GM12864 (cell line): Measurements from ENCODE around the gene SIRT3.

Source experiments
- DNase-seq: peaks from one replicate; pipeline ENCODE4 v3.0.0-alpha.2; 2011; ENCODE audit warnings: low read depth
- H3K4me3 ChIP-seq: 2 replicates; pipeline ENCODE4 v1.5.1; 2011; ENCODE audit warnings: mild to moderate bottlenecking, low read depth, low read length, control low read depth
- TF ChIP-seq, protein P1 (sequence below): IDR thresholded peaks from 2 replicates; pipeline ENCODE4 v1.5.1; 2011; ENCODE audit warnings: low read depth, mild to moderate bottlenecking, moderate library complexity, low read length, control low read depth, inconsistent platforms; ENCODE audit errors: missing control alignments

The SIRT3 gene

GRCh38 chr11:209275-210121 lies 26.6 kb downstream of the SIRT3 start:
- peak overlapping the region; percentile 87 for H3K4me3 ChIP-seq
- TF ChIP-seq, protein P1, sequence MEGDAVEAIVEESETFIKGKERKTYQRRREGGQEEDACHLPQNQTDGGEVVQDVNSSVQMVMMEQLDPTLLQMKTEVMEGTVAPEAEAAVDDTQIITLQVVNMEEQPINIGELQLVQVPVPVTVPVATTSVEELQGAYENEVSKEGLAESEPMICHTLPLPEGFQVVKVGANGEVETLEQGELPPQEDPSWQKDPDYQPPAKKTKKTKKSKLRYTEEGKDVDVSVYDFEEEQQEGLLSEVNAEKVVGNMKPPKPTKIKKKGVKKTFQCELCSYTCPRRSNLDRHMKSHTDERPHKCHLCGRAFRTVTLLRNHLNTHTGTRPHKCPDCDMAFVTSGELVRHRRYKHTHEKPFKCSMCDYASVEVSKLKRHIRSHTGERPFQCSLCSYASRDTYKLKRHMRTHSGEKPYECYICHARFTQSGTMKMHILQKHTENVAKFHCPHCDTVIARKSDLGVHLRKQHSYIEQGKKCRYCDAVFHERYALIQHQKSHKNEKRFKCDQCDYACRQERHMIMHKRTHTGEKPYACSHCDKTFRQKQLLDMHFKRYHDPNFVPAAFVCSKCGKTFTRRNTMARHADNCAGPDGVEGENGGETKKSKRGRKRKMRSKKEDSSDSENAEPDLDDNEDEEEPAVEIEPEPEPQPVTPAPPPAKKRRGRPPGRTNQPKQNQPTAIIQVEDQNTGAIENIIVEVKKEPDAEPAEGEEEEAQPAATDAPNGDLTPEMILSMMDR: no peak
- no peak for DNase-seq

DNA sequence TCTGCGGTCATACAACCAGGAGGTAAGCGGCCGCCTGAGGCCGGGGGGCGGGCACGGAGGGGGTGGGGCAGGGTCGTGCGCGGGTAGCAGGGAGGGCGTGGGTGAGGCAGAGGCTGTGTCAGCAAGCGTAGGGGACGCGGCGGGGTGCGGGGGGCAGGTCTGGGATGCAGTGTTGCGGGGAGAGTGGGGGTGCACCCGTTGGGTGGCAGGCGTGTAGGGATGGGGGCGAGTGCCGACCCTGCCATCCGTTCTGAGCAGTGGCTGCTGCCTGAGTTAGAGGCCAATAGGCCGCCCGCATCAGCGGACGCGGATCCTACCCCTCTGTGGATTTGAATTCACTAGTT lies 27.3 kb downstream of the SIRT3 start:
- DNase-seq: no peak
- TF ChIP-seq, protein P1: no peak
- H3K4me3 ChIP-seq: peak overlapping the region; percentile 87

- TF ChIP-seq, protein P1: no peak
- H3K4me3 ChIP-seq: peak overlapping the region; percentile 87
- no peak for DNase-seq
Measured at GRCh38 chr11:208181-208916, 27.8 kb downstream of the SIRT3 start.

DNA sequence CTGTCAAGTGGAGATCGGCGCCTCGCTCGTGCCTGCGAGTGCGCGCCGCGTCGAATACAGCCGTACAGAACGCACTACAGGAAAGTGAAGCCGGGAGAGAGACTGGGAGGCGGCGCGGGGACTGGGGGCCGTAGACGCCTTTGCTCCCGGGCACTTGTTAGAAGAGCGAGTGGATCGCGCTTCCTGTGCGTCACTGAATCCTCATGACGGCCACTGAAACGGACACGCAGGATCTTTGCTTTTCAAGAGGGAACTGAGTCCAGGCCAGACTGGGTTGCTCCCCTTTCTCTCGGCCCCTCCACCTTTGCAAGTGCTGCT lies 28.3 kb downstream of the SIRT3 start:
- TF ChIP-seq, protein P1: no peak
- H3K4me3 ChIP-seq: peak overlapping the region; percentile 87
- no peak for DNase-seq

DNA sequence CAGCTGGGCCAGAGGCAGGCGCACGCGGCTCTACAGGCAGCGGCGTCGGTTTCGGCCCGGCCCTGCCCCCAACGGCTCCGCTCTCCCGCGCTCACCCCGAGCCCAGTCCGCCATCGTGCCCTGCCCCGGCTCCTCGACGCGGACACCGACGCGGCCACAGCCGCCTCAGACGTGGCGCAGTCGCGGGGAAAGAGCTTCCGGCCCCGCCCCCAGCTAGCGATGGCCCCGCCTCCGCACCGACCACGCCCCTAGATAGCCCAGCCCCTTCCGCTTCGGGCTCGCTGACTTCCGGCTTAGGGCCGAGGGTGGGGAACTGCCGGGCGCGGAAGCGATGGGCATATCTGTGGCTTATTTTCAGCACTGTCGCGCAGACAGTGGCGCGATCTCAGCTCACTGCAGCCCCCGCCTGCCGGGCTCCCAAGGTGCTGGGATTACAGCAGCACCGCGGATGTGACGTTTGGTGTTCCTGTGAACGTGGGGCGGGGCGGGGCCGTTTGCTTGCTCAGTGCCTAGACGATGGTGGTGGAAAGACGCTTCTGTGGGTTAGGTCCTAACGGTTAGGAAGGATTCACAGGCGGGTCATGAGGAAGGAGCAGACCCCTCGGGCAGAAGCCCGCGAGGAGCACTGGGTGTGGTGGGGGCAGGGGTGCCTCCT lies 28.8 kb downstream of the SIRT3 start, which contains the start of the genes BET1L and RIC8A:
BET1L (minus strand) TSS at position 192 of the 655 bp plus-strand sequence; CDS start at position 114, 78 bp downstream.
RIC8A (plus strand) TSS at position 501 of the 655 bp plus-strand sequence. CDS start 1,147 bp downstream, outside the sequence.
- DNase-seq: peak; percentile 97
- H3K4me3 ChIP-seq: peak within 1 kb of the TSS; percentile 87
- TF ChIP-seq, protein P1: no peak

DNA sequence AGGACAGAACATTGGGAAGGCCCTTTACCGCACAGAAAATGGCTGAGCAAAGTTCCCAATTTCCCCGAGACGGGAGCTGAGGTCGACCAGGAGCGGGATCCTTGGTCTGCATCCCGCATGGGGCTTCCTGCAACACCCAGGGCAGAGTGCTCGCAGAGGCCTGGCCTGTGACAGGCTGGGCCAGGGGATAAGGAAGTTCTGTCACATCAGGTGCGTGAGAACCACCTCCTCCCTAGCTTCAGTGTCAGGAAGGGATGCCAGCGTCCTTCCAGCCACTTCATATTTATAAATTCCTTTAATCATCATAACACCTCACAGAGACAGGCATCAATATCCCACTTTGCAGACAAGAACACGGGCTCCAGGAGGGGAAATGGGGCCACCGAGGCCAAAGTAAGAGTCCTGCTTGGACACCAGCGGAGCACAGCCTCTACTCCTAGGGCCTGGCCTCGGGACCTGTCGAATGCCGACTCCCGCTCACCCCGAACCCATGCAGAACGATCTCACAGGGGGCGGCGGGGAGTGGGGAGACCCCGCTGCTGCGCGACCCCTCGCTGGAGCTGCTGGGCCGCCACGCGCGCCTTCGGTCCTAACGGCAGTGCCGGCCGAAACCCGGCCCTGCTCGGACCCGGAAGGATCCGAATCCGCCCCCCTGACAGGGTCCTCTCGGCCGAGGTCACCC lies 29.5 kb downstream of the SIRT3 start:
- H3K4me3 ChIP-seq: peak overlapping the region; percentile 87
- DNase-seq: no peak
- TF ChIP-seq, protein P1: no peak
